ENCODE results near the gene CELSR2.

The CELSR2 gene

GRCh38 chr1:109306832-109307273 lies 57.5 kb downstream of the CELSR2 start, which contains the start of gene MYBPHL:
MYBPHL (minus strand) TSS chr1:109307011; CDS start chr1:109306991, 20 bp downstream.
- CTCF ChIA-PET = interaction anchor here (1.1 to 3.1 kb wide), 4 partner anchors 10 to 28 kb away, joined by 3 to 17 read pairs (median 5); no protein-coding TSS in a partner anchor

DNA sequence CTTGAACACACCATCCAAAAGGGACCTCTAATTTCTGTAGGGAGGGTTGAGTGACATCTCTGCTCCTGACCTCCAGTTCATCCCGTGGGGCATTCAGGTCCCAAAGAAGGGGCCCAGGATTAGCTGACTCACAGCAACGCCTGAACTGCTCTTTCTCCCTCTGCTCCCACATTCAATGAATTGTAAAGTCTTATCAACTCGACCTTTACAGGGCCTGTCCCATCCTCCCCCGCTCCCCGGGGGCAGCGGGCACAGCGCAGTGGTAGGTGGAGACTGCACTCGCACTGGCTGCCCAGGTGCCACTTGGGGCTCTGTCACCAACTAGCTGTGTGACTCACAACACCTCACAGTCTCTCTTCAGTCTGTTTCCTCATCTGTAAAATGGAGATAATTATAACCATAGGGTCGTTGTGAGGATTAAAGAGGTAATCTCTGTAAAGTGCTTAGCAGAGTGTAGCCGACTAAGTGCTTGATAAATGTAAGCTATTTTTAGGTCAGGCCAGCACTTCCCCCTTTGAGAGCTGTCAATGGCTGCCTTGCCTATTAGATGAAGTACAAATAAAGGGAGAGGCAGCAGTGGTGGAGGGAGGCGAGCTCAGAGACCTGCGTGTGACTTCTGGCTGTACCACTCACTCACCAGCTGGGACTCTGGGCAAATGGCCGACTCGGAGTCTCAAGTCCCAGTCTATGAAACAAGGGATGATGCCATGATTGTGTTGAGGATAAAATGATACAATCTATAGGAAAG lies 58.1 kb downstream of the CELSR2 start:
- peak in 2 of 3 donors; percentile 26 to 40 for DNase-seq
- Histone ChIP-seq H3K4me1 (ENCODE audit: control extremely low read depth in 1 of 4, control insufficient read depth in 4 of 4, insufficient read depth in 4 of 4, low read length in 3 of 4) (peaks cover 0 to 16% (median 4%) of the 10 kb centered on the region in 4 experiments), H3K36me3 (ENCODE audit: control insufficient read depth in 4 of 4, insufficient read depth in 4 of 4, low read length in 3 of 4) (no peaks in the 10 kb centered on the region), H3K27me3 (replicated peaks in 2 of 5; ENCODE audit: control insufficient read depth in 4 of 5, insufficient read depth in 5 of 5, low read length in 4 of 5) (peaks cover 0 to 14% (median 2%) of the 10 kb centered on the region in 5 experiments), H3K9me3 (ENCODE audit: control extremely low read depth in 1 of 5, control insufficient read depth in 4 of 5, insufficient read depth in 2 of 5, low read depth in 1 of 5, low read length in 4 of 5) (no peaks in the 10 kb centered on the region), H3K4me3 (ENCODE audit: control insufficient read depth in 1 of 7, extremely low read depth in 1 of 7, insufficient read depth in 4 of 7, low read depth in 2 of 7, low read length in 6 of 7) (no peak overlapping the region), H3K27ac (ENCODE audit: insufficient read depth in 1 of 2, low read depth in 1 of 2, low read length in 2 of 2, poor library complexity in 1 of 2, severe bottlenecking in 2 of 2) (no peak overlapping the region)
- POLR2A ChIA-PET = interaction anchor here (0.6 kb wide), 1 partner anchor 29 kb away, joined by 3 read pairs; no protein-coding TSS in a partner anchor
- CTCF ChIA-PET = interaction anchor here (1.0 to 3.1 kb wide), 4 partner anchors 10 to 29 kb away, joined by 4 to 17 read pairs (median 6); no protein-coding TSS in a partner anchor
- WGBS (ENCODE audit: insufficient coverage) = 50% methylated on average over 8 of the region's 14 CpGs

More at GRCh38 chr1:109306832-109307273, 57.5 kb downstream of the CELSR2 start, which contains the start of gene MYBPHL:
- no peak within 1 kb of the TSS for H3K27ac ChIP-seq (ENCODE audit: insufficient read depth in 1 of 2, low read depth in 1 of 2, low read length in 2 of 2, poor library complexity in 1 of 2, severe bottlenecking in 2 of 2)
- no peak within 1 kb of the TSS for H3K4me3 ChIP-seq (ENCODE audit: control insufficient read depth in 1 of 7, extremely low read depth in 1 of 7, insufficient read depth in 4 of 7, low read depth in 2 of 7, low read length in 6 of 7)
- H3K4me1 ChIP-seq (ENCODE audit: control extremely low read depth in 1 of 4, control insufficient read depth in 4 of 4, insufficient read depth in 4 of 4, low read length in 3 of 4) = peaks cover 0 to 16% (median 4%) of the 10 kb centered on the region in 4 experiments
- DNase-seq = no peak
- WGBS (ENCODE audit: insufficient coverage) = 100% methylated on average over 3 of the region's 7 CpGs
- H3K36me3 ChIP-seq (ENCODE audit: control insufficient read depth in 4 of 4, insufficient read depth in 4 of 4, low read length in 3 of 4) = no peaks in the 10 kb centered on the region
- H3K27me3 ChIP-seq (replicated peaks in 2 of 5; ENCODE audit: control insufficient read depth in 4 of 5, insufficient read depth in 5 of 5, low read length in 4 of 5) = peaks cover 0 to 16% (median 2%) of the 10 kb centered on the region in 5 experiments
- H3K9me3 ChIP-seq (ENCODE audit: control extremely low read depth in 1 of 5, control insufficient read depth in 4 of 5, insufficient read depth in 2 of 5, low read depth in 1 of 5, low read length in 4 of 5) = no peaks in the 10 kb centered on the region
- POLR2A ChIA-PET = interaction anchor here (0.6 kb wide), 2 partner anchors 28 to 86 kb away, joined by 3 read pairs; no protein-coding TSS in a partner anchor

DNA sequence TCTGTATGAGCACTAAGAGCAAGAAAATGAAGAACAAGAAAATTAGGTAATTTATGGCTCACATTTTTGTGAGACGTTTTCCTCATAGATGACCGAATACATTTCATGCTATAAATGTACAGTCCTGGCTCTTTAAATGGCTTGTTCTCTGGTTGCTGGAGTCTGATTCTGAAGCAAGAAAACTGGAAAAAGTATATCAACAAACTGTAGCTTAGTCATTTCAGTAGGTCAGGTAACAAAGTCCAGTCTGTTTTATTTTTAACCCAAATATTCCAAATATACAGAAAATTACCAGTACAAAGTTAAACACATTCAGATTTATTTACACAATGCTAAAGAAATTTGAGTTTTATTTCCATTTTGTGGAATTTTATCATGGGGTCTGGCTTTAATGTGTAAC lies 60.0 kb downstream of the CELSR2 start:
- Histone ChIP-seq H3K9me3 (ENCODE audit: control extremely low read depth in 1 of 5, control insufficient read depth in 4 of 5, insufficient read depth in 2 of 5, low read depth in 1 of 5, low read length in 4 of 5) (no peaks in the 10 kb centered on the region), H3K4me1 (ENCODE audit: control extremely low read depth in 1 of 4, control insufficient read depth in 4 of 4, insufficient read depth in 4 of 4, low read length in 3 of 4) (peaks cover 0 to 18% (median 4%) of the 10 kb centered on the region in 4 experiments), H3K27ac (ENCODE audit: insufficient read depth in 1 of 2, low read depth in 1 of 2, low read length in 2 of 2, poor library complexity in 1 of 2, severe bottlenecking in 2 of 2) (no peak overlapping the region), H3K36me3 (ENCODE audit: control insufficient read depth in 4 of 4, insufficient read depth in 4 of 4, low read length in 3 of 4) (peaks cover 0 to 9% (median 0%) of the 10 kb centered on the region in 4 experiments), H3K4me3 (ENCODE audit: control insufficient read depth in 1 of 7, extremely low read depth in 1 of 7, insufficient read depth in 4 of 7, low read depth in 2 of 7, low read length in 6 of 7) (no peak overlapping the region), H3K27me3 (replicated peaks in 2 of 5; ENCODE audit: control insufficient read depth in 4 of 5, insufficient read depth in 5 of 5, low read length in 4 of 5) (peaks cover 0 to 8% (median 0%) of the 10 kb centered on the region in 5 experiments)
- ChIA-PET POLR2A (no interaction called here), CTCF (interaction anchor here (3.1 kb wide), 1 partner anchor 8 kb away, joined by 17 read pairs; no protein-coding TSS in a partner anchor)
- DNase-seq = no peak
- WGBS (ENCODE audit: insufficient coverage) = 76% methylated on average over 2 of the region's 2 CpGs

DNA sequence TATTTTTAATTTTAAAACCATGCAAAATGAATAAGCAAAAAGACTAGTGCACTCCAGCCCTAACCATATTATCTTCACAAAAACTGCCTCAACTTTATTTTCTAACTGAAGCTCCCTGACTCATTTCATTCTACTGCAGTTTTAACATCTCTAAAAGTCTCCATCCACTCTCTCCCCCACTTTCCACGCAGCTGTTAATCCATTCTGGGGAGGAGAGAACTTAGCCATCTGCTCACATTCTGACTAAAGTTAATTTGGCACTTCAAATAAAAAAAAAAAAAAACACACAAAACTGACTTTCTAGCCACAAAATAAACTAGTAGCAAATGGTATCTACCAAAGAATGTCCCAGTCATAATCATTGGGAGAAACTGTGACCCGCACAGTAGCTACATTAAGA lies 62.9 kb downstream of the CELSR2 start:
- no peak overlapping the region for H3K4me3 ChIP-seq (ENCODE audit: control insufficient read depth in 1 of 7, extremely low read depth in 1 of 7, insufficient read depth in 4 of 7, low read depth in 2 of 7, low read length in 6 of 7)
- DNase-seq = no peak
- no peaks in the 10 kb centered on the region for H3K27me3 ChIP-seq (replicated peaks in 2 of 5; ENCODE audit: control insufficient read depth in 4 of 5, insufficient read depth in 5 of 5, low read length in 4 of 5)
- H3K27ac ChIP-seq (ENCODE audit: insufficient read depth in 1 of 2, low read depth in 1 of 2, low read length in 2 of 2, poor library complexity in 1 of 2, severe bottlenecking in 2 of 2) = no peak overlapping the region
- H3K36me3 ChIP-seq (ENCODE audit: control insufficient read depth in 4 of 4, insufficient read depth in 4 of 4, low read length in 3 of 4) = peaks cover 0 to 16% (median 0%) of the 10 kb centered on the region in 4 experiments
- no peaks in the 10 kb centered on the region for H3K9me3 ChIP-seq (ENCODE audit: control extremely low read depth in 1 of 5, control insufficient read depth in 4 of 5, insufficient read depth in 2 of 5, low read depth in 1 of 5, low read length in 4 of 5)
- WGBS (ENCODE audit: insufficient coverage) = 100% methylated on average over 1 of the region's 2 CpGs
- CTCF ChIA-PET = interaction anchor here (1.2 kb wide), 1 partner anchor 19 kb away, joined by 3 read pairs; no protein-coding TSS in a partner anchor
- POLR2A ChIA-PET = no interaction called here
- peaks cover 0 to 11% (median 3%) of the 10 kb centered on the region in 4 experiments for H3K4me1 ChIP-seq (ENCODE audit: control extremely low read depth in 1 of 4, control insufficient read depth in 4 of 4, insufficient read depth in 4 of 4, low read length in 3 of 4)

DNA sequence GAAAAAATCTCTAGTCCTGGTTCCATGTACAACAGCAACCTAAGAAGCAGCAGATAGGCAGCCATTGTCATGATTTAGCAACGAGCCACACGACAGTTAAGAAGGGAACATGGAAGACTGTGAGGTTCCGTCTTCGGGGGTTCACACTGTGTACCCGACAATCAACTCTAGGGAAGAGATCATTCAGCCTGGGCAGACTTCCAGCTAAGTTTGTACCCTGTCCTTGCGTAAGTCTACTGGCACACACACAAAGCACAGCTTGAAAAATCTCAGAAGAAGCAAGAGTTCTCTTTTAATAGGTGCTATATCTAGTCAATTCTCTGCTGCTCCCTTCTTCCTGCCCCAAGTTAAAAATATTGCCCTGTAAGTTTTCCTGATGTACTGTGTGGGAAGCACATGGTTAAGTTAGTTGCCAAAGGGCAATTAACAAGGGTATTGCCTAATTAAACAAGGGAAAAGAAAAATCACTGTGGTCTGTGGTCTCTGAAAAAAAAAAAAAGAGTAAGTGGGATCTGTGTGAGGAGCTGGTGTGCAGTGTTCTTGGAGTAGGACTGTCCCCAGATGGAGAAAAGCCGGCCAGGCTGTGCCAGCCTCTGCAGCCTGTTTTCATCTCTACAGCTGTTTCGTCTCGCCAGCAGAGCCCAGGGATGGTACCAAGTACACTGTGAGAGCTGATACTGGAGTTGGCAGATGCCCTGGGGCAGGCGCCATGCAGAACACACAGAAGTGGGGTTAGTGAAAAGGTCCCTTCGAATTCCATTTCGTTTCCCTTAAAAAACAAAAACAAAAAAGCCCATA lies 63.8 kb downstream of the CELSR2 start:
- no peaks in the 10 kb centered on the region for H3K27me3 ChIP-seq (replicated peaks in 2 of 5; ENCODE audit: control insufficient read depth in 4 of 5, insufficient read depth in 5 of 5, low read length in 4 of 5)
- H3K4me1 ChIP-seq (ENCODE audit: control extremely low read depth in 1 of 4, control insufficient read depth in 4 of 4, insufficient read depth in 4 of 4, low read length in 3 of 4) = peaks cover 0 to 2% (median 0%) of the 10 kb centered on the region in 4 experiments
- H3K36me3 ChIP-seq (ENCODE audit: control insufficient read depth in 4 of 4, insufficient read depth in 4 of 4, low read length in 3 of 4) = peaks cover 0 to 22% (median 0%) of the 10 kb centered on the region in 4 experiments
- 97% methylated on average over 11 of the region's 12 CpGs for WGBS (ENCODE audit: insufficient coverage)
- H3K27ac ChIP-seq (ENCODE audit: insufficient read depth in 1 of 2, low read depth in 1 of 2, low read length in 2 of 2, poor library complexity in 1 of 2, severe bottlenecking in 2 of 2) = no peak overlapping the region
- H3K4me3 ChIP-seq (ENCODE audit: control insufficient read depth in 1 of 7, extremely low read depth in 1 of 7, insufficient read depth in 4 of 7, low read depth in 2 of 7, low read length in 6 of 7) = no peak overlapping the region
- CTCF ChIA-PET = interaction anchor here (0.6 to 0.7 kb wide), 3 partner anchors 56 to 1205 kb away, joined by 3 read pairs; no protein-coding TSS in a partner anchor
- no peak for DNase-seq
- H3K9me3 ChIP-seq (ENCODE audit: control extremely low read depth in 1 of 5, control insufficient read depth in 4 of 5, insufficient read depth in 2 of 5, low read depth in 1 of 5, low read length in 4 of 5) = no peaks in the 10 kb centered on the region
- POLR2A ChIA-PET = no interaction called here

DNA sequence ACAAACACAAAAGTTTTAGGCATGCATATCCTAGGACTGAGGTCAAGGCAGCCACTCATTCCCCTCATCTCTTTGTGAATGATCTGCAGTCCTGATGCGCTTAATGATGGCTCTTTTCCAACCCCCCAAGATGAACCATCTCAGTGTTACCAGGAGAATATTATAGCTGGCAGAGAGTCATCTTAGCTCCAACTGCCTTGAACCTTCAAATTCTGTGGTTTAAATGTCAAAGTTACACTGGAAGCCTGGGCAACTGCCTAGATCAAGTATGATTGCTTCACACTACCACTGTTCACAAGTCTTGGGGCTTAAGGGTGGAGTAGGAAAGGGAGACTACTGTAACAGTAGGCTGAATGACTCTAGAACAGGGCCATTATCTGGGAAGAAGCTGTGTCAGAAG lies 65.5 kb downstream of the CELSR2 start:
- Histone ChIP-seq H3K27ac (ENCODE audit: insufficient read depth in 1 of 2, low read depth in 1 of 2, low read length in 2 of 2, poor library complexity in 1 of 2, severe bottlenecking in 2 of 2) (no peak overlapping the region), H3K9me3 (ENCODE audit: control extremely low read depth in 1 of 5, control insufficient read depth in 4 of 5, insufficient read depth in 2 of 5, low read depth in 1 of 5, low read length in 4 of 5) (no peaks in the 10 kb centered on the region), H3K27me3 (replicated peaks in 2 of 5; ENCODE audit: control insufficient read depth in 4 of 5, insufficient read depth in 5 of 5, low read length in 4 of 5) (no peaks in the 10 kb centered on the region), H3K4me3 (ENCODE audit: control insufficient read depth in 1 of 7, extremely low read depth in 1 of 7, insufficient read depth in 4 of 7, low read depth in 2 of 7, low read length in 6 of 7) (no peak overlapping the region), H3K36me3 (ENCODE audit: control insufficient read depth in 4 of 4, insufficient read depth in 4 of 4, low read length in 3 of 4) (peaks cover 0 to 22% (median 0%) of the 10 kb centered on the region in 4 experiments), H3K4me1 (ENCODE audit: control extremely low read depth in 1 of 4, control insufficient read depth in 4 of 4, insufficient read depth in 4 of 4, low read length in 3 of 4) (peaks cover 0 to 2% (median 0%) of the 10 kb centered on the region in 4 experiments)
- POLR2A ChIA-PET = no interaction called here
- no peak for DNase-seq
- 80% methylated on average over 1 of the region's 1 CpG for WGBS (ENCODE audit: insufficient coverage)
- CTCF ChIA-PET = no interaction called here
